A673 (cell line): ENCODE data around the gene CMIP. TPM values are rescaled to one million over a fixed set of nuclear protein-coding genes. Genes with fewer than 3 reads are reported as not detected.

ENCODE experiments used
- BruUV-seq: library from RNA; stranded (reverse); fragments of 400-500 nt; replicated peaks from 2 replicates; lab custom pipeline; 2021; lab: Mats Ljungman, UMichigan
- CTCF ChIA-PET: fragments of 300-600 bp; sonication (Branson Sonifier 250); formaldehyde crosslinking; loops from one replicate; lab custom pipeline; 2022; ENCODE audit warnings: antibody characterized with exemption; lab: Charles Lee
- POLR2A ChIA-PET: fragments of 300-600 bp; sonication (Branson Sonifier 250); formaldehyde crosslinking; loops from one replicate; lab custom pipeline; 2022; ENCODE audit warnings: antibody characterized with exemption; ENCODE audit not compliant: low non-redundant PET; lab: Charles Lee
- DNase-seq: peaks from one replicate; pipeline ENCODE4 v3.0.0-alpha.2; 2015; ENCODE audit warnings: low spot score
- H3K27ac ChIP-seq: fragments of 200-600 bp; sonication (generic); 2 replicates; pipeline ENCODE4 v1.5.1; 2016; ENCODE audit warnings: mixed run types, low read depth, mild to moderate bottlenecking, mixed read lengths, antibody characterized with exemption, low read length; ENCODE audit not compliant: poor library complexity, severe bottlenecking
- H3K27me3 ChIP-seq: fragments of 200-600 bp; sonication (generic); replicated peaks from 2 replicates; pipeline ENCODE4 v1.6.1; 2017; ENCODE audit warnings: mixed run types, low read depth, mild to moderate bottlenecking, mixed read lengths, antibody characterized with exemption, low read length; ENCODE audit not compliant: insufficient read depth, poor library complexity
- H3K36me3 ChIP-seq: fragments of 200-600 bp; sonication (generic); 2 replicates; pipeline ENCODE4 v1.6.1; 2016; ENCODE audit warnings: mixed run types, mild to moderate bottlenecking, mixed read lengths, antibody characterized with exemption, low read length; ENCODE audit not compliant: insufficient read depth, poor library complexity, severe bottlenecking
- H3K4me1 ChIP-seq: fragments of 200-600 bp; sonication (generic); 2 replicates; pipeline ENCODE4 v1.6.1; 2017; ENCODE audit warnings: mixed run types, mild to moderate bottlenecking, mixed read lengths, antibody characterized with exemption, low read length; ENCODE audit not compliant: insufficient read depth, poor library complexity, severe bottlenecking
- H3K4me3 ChIP-seq: fragments of 200-600 bp; sonication (generic); 2 replicates; pipeline ENCODE4 v1.5.1; 2016; ENCODE audit warnings: low read depth, mixed run types, mild to moderate bottlenecking, mixed read lengths, low read length; ENCODE audit not compliant: poor library complexity, severe bottlenecking
- H3K9me3 ChIP-seq: fragments of 200-600 bp; sonication (generic); 2 replicates; pipeline ENCODE4 v1.6.1; 2016; ENCODE audit warnings: mixed run types, low read depth, mild to moderate bottlenecking, mixed read lengths, antibody characterized with exemption, low read length; ENCODE audit not compliant: poor library complexity, severe bottlenecking
- CTCF ChIP-seq: fragments of 300-800, 200-600 bp; sonication (generic); conservative IDR thresholded peaks from 2 replicates; pipeline ENCODE4 v1.5.1; 2017; ENCODE audit warnings: low read depth, mild to moderate bottlenecking, antibody characterized with exemption, low read length, moderate library complexity, mixed read lengths
- EZH2 ChIP-seq: fragments of 200-600 bp; sonication (generic); IDR thresholded peaks from 2 replicates; pipeline ENCODE4 v1.6.1; 2017; ENCODE audit warnings: borderline replicate concordance, low read depth, mild to moderate bottlenecking, mixed read lengths, antibody characterized with exemption, low read length; ENCODE audit not compliant: poor library complexity, severe bottlenecking
- intact Hi-C: fragments of 100-400 bp; cut with micrococcal nuclease; formaldehyde crosslinking; loops from one replicate; pipeline ENCODE4 v1.10.0; 2022; ENCODE audit not compliant: unreplicated experiment
- total RNA-seq: library from RNA; stranded (reverse); gene quantifications from 2 replicates; pipeline ENCODE4 v1.2.3, GENCODE V29; 2021

Gene CMIP
- total RNA-seq, 1 experiment from 2014 or later, result 25.5 TPM

- Histone ChIP-seq H3K27me3 (no peaks in the 10 kb centered on the region), H3K4me1 (no peaks in the 10 kb centered on the region), H3K9me3 (no peaks in the 10 kb centered on the region), H3K27ac (peak overlapping the region; percentile 42), H3K4me3 (no peak overlapping the region), H3K36me3 (no peaks in the 10 kb centered on the region)
- CTCF ChIA-PET, result no interaction called here
- no TSS peak for BruUV-seq
- POLR2A ChIA-PET, result interaction anchor here (0.5 to 0.6 kb wide), 2 partner anchors 66 to 168 kb away, joined by 6 to 7 read pairs; no protein-coding TSS in a partner anchor
- intact Hi-C loops, result no loop called here
- peak; percentile 35; the same call in 1 of the 2 replicates for TF ChIP-seq CTCF
- TF ChIP-seq EZH2, result no peak
- no peak for DNase-seq
Measured at GRCh38 chr16:81582655-81583441, 138.2 kb downstream of the CMIP start.

- H3K4me1 ChIP-seq, result no peaks in the 10 kb centered on the region
- BruUV-seq, result no TSS peak
- no peak for DNase-seq
- no peaks in the 10 kb centered on the region for H3K27me3 ChIP-seq
- no peak overlapping the region for H3K27ac ChIP-seq
- ChIA-PET CTCF (no interaction called here), POLR2A (no interaction called here)
- no peaks in the 10 kb centered on the region for H3K36me3 ChIP-seq
- TF ChIP-seq CTCF, result no peak
- TF ChIP-seq EZH2, result no peak
- no peak overlapping the region for H3K4me3 ChIP-seq
- intact Hi-C loops, result no loop called here
- no peaks in the 10 kb centered on the region for H3K9me3 ChIP-seq
Measured at GRCh38 chr16:81583893-81584631, 139.5 kb downstream of the CMIP start.

GRCh38 chr16:81585785-81586184 lies 141.2 kb downstream of the CMIP start:
- Histone ChIP-seq H3K36me3 (no peaks in the 10 kb centered on the region), H3K27ac (no peak overlapping the region), H3K9me3 (no peaks in the 10 kb centered on the region), H3K4me1 (no peaks in the 10 kb centered on the region), H3K4me3 (no peak overlapping the region), H3K27me3 (no peaks in the 10 kb centered on the region)
- DNase-seq, result peak; percentile 26
- intact Hi-C loops, result no loop called here
- TF ChIP-seq CTCF (peak; percentile 53), EZH2 (no peak)
- BruUV-seq, result no TSS peak
- ChIA-PET POLR2A (no interaction called here), CTCF (interaction anchor here (0.6 kb wide), 1 partner anchor 607 kb away, joined by 4 read pairs; no protein-coding TSS in a partner anchor)
